GM12892 (cell line): ENCODE data around the gene GLIS1.

Experiments used
- POLR2A ChIP-seq: IDR thresholded peaks from 2 replicates; pipeline ENCODE4 v1.6.1; 2011; ENCODE audit warnings: low read depth, low read length, control low read depth
- POLR2AphosphoS5 ChIP-seq: IDR thresholded peaks from 2 replicates; pipeline ENCODE4 v1.6.1; 2011; ENCODE audit warnings: low read depth, low read length, control low read depth
- TAF1 ChIP-seq: IDR thresholded peaks from 2 replicates; pipeline ENCODE4 v1.6.1; 2011; ENCODE audit warnings: low read depth, mild to moderate bottlenecking, control low read depth, low read length, borderline replicate concordance

DNA sequence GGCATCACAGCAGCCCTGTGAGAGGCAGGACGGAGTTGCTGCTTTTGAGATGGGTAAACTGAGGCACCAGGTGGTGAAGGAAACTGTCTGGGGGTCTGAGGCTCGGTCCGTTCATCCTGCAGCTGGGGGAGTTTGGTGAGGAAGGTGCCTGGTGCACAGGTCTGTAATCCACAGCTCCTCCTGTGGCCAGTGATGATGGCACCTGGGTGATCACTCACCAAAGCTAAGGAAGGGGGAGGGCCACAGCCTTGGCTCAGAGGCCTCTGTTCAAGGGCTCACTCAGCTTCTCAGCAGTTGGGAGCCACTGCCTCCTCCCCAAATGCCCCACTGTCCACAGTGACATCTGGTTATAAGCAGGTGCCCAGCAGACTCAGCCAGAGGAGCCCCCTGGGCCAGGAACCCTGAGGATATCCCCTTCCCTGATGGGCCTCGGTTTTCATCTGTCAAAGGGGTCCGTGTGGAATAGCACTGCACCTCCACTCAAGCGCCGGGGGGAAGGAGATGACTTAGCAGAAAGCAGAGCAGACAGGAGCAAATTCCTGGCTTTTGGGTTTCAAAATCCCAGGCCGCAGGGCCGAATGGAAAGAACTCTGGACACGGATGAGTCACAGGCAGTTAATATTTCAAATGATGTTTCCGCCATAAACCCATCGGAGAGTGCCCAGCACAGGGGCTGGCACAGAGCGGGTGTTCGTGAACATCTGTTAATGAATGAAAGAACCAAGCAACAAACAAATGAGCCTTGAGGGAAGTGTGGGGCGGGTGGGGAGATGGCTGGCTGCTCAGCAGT lies 197.0 kb downstream of the GLIS1 start:
- TF ChIP-seq POLR2A (no peak), POLR2AphosphoS5 (no peak), TAF1 (no peak)
